SH-SY5Y (cell line): ENCODE data around the gene PYGM.

ENCODE experiments used
- GATA2 ChIP-seq: IDR thresholded peaks from 2 replicates; pipeline ENCODE4 v1.6.1; 2011; ENCODE audit warnings: mild to moderate bottlenecking, low read depth, low read length
- GATA3 ChIP-seq: IDR thresholded peaks from 2 replicates; pipeline ENCODE4 v1.6.1; 2011; ENCODE audit warnings: low read depth, mild to moderate bottlenecking, low read length, moderate library complexity

DNA sequence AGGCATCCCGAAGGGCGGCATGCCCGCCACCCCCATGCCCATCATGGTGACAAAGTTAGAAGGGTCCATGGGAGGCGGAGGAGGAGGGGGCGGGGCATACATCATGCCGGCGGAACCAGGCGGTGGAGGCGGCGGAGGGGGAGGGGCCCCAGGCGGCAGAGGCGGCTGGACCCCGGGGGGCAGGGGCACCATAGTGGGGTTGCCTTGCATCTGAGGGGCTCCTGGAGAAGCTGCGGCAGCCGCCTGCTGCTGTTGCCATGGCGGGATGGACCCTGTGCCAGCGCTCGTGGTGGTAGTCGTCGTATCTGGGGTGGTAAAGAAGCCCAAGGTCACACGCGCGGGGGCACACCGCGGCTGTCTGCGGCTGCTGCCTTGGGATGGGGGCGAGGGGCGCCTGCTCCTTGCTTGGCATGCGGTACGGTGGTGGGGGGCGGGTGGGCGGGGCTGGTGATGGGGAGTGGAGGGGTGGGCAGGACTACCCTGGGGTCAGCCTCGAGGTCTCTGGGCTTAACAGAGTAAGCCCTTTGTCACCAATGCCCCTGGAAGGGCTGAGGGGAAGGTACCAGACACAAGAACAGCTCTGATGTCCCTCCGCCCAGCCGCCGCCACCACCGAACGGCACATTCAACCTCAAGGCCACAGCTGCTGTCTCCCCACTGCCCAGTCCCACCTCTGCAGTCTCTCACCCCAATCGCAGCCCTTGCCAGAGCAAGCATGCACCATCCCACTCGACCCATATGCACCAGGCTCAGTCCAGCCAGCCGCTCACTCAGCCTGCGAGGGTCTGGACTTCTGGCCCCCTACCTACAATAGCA lies 6.3 kb upstream of the PYGM start:
- TF ChIP-seq GATA2 (no peak), GATA3 (no peak)
